Mucosa of descending colon (tissue), 3 donors: ENCODE measurements around the gene HIPK2. TPM values are rescaled to one million over a fixed set of nuclear protein-coding genes. Genes with fewer than 3 reads are reported as not detected.

Source experiments
- ATAC-seq: fragments of 200-7000 bp; cut with Tn5 transposase; one replicate; pipeline ENCODE4 v1.9.1; 2020; ENCODE audit warnings: mild to moderate bottlenecking, moderate library complexity
- DNase-seq, 3 donors: peaks; one replicate each; pipeline ENCODE4 v3.0.0-alpha.2; 2020
- H3K36me3 ChIP-seq: fragments of 200-600 bp; one replicate; pipeline ENCODE4 v1.8.0; 2021; ENCODE audit warnings: low read depth, mild to moderate bottlenecking
- H3K4me1 ChIP-seq: fragments of 200-600 bp; one replicate; pipeline ENCODE4 v1.8.0; 2021; ENCODE audit warnings: low read depth, mild to moderate bottlenecking
- H3K4me3 ChIP-seq: fragments of 200-600 bp; one replicate; pipeline ENCODE4 v1.8.0; 2021; ENCODE audit warnings: mild to moderate bottlenecking
- H3K9me3 ChIP-seq: fragments of 200-600 bp; one replicate; pipeline ENCODE4 v1.8.0; 2021; ENCODE audit warnings: mild to moderate bottlenecking
- intact Hi-C, 2 donors: fragments of 100-400 bp; cut with DNase I in 1 of 2; cut with micrococcal nuclease in 1 of 2; formaldehyde crosslinking; loops; one replicate each; pipeline versions ENCODE4 v1.11.0 to v1.11.1; 2022; cut with DNase I, micrococcal nuclease
- total RNA-seq, 3 donors: library from RNA; stranded (reverse); fragmentation: NEBNext Ultra II Directional in 2 of 3; extraction: Animal tissue kit (Norgen Biotek cat#: 25700) in 2 of 3; gene quantifications; one replicate each; pipeline versions ENCODE4 v1.2.1 to v1.2.4, GENCODE V29; 2021 to 2023
- TF ChIP-seq, protein P1 (sequence below): fragments of 200-600 bp; IDR thresholded peaks from one replicate; pipeline ENCODE4 v1.8.0; 2022; ENCODE audit warnings: antibody characterized with exemption, mild to moderate bottlenecking
- donor health status: DM: no; HTN: no; CAD: no; lungs with moderate emphysema.
- donor health status: DM: no; HTN: no; CAD: no.
- donor health status: DM: no; HTN: yes; CAD: no.

The HIPK2 gene
- total RNA-seq, 3 donors from 2014 or later = 29.9 to 63.6 (median 39.9) TPM

DNA sequence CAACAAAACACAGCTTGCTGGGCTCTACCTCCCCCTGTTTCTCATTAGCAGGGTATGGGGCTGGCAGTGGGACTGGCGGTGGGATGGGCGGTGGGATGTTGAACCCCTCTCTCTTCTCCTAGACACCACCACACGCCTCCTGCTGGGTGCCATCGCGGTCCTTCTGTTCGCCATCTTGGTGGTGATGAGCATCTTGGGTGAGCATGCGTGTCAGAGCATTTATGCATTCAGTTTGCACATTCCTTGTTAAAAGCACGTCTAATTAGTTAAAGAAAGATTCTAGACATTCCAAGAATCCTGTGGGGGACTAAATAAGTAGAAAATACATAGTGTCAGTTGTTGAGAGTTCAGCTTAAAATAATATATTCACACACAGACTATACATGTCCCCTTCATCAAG lies 241.6 kb downstream of the HIPK2 start:
- DNase-seq (no peak), ATAC-seq (no peak)
- TF ChIP-seq, protein P1, sequence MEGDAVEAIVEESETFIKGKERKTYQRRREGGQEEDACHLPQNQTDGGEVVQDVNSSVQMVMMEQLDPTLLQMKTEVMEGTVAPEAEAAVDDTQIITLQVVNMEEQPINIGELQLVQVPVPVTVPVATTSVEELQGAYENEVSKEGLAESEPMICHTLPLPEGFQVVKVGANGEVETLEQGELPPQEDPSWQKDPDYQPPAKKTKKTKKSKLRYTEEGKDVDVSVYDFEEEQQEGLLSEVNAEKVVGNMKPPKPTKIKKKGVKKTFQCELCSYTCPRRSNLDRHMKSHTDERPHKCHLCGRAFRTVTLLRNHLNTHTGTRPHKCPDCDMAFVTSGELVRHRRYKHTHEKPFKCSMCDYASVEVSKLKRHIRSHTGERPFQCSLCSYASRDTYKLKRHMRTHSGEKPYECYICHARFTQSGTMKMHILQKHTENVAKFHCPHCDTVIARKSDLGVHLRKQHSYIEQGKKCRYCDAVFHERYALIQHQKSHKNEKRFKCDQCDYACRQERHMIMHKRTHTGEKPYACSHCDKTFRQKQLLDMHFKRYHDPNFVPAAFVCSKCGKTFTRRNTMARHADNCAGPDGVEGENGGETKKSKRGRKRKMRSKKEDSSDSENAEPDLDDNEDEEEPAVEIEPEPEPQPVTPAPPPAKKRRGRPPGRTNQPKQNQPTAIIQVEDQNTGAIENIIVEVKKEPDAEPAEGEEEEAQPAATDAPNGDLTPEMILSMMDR = no peak
- no peak overlapping the region for H3K4me3 ChIP-seq
- H3K9me3 ChIP-seq = no peaks in the 10 kb centered on the region
- H3K36me3 ChIP-seq = no peaks in the 10 kb centered on the region
- no peaks in the 10 kb centered on the region for H3K4me1 ChIP-seq
- intact Hi-C loops = no loop called here

DNA sequence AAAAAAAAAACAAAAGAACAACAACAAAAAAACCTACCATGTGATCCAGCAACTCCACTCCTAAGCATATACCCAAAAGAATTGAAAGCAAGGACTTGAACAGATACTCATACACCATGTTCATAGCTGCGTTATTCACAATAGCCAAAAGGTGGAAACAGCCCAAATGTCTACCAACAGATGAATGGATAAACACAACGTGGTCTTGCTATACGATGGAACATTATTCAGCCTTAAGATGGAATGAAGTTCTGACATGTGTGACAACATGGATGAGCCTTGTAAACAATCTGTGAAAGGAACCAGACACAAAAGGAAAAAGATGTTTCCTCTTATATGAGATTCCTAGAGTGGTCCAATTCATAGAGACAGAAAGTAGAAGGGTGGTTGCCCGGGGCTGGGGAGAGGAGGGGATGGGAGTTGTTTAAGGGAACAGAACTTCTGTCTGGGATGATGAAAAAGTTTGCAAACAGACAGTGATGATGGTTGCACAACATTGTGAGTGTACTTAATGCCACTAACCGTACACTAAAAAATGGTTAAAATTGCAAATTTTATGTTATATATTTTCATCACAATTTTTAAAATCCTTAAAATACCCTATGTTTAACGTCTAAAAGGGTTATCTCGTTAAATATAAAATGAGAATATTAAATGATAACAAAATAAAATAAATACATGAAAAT lies 242.7 kb downstream of the HIPK2 start:
- no peaks in the 10 kb centered on the region for H3K4me1 ChIP-seq
- intact Hi-C loops = no loop called here

DNA sequence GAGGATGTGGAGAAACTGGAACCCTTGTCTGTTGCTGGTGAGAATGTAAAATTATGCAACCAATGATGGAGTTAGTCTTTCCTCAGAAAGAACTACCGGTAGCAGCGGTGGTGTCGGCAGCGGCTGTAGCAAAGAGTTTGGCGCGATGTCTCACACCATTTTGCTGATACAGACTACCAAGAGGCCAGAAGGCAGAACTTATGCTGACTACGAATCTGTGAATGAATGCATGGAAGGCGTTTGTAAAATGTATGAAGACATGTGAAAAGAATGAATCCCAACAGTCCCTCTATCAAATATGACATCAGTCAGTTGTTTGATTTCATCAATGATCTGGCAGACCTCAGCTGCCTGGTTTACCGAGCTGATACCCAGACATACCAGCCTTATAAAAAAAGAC lies 243.7 kb downstream of the HIPK2 start:
- TF ChIP-seq, protein P1 = no peak
- H3K4me3 ChIP-seq = no peak overlapping the region
- no peaks in the 10 kb centered on the region for H3K9me3 ChIP-seq
- intact Hi-C loops = no loop called here
- DNase-seq (no peak), ATAC-seq (no peak)
- no peaks in the 10 kb centered on the region for H3K4me1 ChIP-seq
- H3K36me3 ChIP-seq = no peaks in the 10 kb centered on the region

More for the DNA sequence above, 242.7 kb downstream of the HIPK2 start:
- H3K36me3 ChIP-seq = no peaks in the 10 kb centered on the region
- ATAC-seq (no peak), DNase-seq (no peak)
- no peaks in the 10 kb centered on the region for H3K9me3 ChIP-seq
- H3K4me3 ChIP-seq = no peak overlapping the region
- TF ChIP-seq, protein P1 = no peak

DNA sequence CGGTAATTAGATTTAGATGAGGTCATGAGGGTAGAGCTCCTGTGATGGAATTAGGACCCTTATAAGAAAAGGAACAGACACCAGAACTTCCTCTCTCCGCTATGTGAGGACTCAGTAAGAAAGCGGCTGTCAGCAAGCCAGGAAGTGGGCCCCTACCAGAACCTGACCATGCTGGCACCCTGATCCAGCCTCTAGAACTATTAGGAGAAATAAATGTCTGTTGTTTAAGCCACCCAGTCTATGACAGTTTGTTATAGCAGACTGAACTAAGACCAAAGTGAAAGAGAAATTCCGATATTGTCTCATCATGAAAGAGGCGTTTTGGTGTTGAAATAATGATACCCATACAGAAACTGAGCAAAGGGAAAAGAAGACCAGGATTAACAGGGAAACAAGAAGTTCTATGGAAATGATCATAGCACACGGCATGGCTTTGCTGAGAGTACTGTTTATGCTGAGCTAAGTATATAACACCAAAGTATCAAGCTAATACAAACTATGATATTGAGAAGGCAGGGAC lies 245.1 kb downstream of the HIPK2 start:
- Histone ChIP-seq H3K36me3 (no peaks in the 10 kb centered on the region), H3K4me1 (no peaks in the 10 kb centered on the region), H3K9me3 (no peaks in the 10 kb centered on the region), H3K4me3 (no peak overlapping the region)
- DNase-seq = no peak
- no peak for ATAC-seq
- TF ChIP-seq, protein P1 = no peak
- intact Hi-C loops = no loop called here

DNA sequence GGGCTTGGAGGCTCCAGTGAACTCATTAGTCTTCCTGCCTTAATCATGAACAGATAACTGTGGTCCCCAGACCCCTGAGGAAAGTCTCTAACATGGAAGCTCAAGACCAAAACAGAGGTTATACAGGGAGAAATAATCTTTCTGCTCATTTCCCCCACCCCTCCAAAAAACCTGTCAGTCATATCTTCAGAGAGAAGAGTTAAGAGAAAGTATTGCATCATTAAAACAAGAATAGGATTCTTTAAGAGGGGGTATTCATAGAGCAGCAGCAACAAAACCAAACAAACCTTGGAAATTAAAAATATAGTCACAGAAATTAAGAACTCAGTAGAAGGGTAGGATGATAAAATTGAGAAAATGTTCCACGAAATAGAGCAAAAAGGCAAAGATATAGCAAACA lies 246.7 kb downstream of the HIPK2 start:
- intact Hi-C loops = no loop called here
- Histone ChIP-seq H3K36me3 (no peaks in the 10 kb centered on the region), H3K4me1 (no peaks in the 10 kb centered on the region), H3K9me3 (no peaks in the 10 kb centered on the region), H3K4me3 (no peak overlapping the region)
- TF ChIP-seq, protein P1 = no peak
- no peak for ATAC-seq
- DNase-seq = no peak
